NCI-H524 (cell line): ENCODE results near the gene OS9.

Experiments used
- DNase-seq, 2 experiments: peaks; one replicate each; lab custom pipeline; 2025; lab: John Stamatoyannopoulos, UW

The OS9 gene

DNA sequence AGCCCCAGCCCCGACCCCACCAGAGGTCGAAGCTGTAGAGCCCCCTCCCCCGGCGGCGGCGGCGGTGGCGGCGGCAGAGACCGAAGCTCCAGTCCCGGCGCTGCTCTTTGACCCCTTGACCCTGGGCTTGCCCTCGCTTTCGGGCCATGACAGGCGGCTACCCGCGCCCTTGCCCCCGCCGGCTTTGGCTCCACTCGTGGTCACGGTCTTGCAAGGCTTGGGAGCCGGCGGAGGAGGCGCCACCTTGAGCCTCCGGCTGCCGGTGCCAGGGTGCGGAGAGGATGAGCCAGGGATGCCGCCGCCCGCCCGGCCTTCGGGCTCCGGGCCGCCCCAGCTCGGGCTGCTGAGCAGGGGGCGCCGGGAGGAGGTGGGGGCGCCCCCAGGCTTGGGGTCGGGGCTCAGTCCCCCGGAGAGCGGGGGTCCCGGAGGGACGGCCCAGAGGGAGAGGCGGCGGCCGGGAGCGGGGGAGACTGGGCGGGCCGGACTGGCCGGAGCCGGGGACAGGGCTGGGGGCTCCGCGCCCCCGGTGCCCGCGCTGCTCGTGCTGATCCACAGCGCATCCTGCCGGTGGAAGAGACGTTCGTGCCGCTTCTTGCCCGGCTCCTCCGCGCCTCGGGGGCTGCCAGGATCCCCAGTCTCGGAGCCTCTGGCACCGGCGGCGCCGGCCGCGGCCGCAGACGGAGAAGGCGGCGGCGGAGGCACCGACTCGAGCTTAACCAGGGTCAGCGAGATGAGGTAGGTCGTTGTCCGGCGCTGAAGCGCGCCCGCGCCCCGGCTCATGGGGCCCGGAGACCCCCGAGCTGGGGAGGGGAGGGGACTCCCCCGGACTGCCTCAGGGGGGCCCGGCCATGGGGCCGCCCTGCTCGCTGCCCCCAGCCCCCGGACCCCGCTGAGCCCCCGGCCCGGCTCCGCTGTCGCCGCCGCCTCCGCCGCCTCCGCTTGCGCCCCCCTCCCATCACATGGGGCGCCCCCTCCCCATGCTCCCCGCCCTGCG, 43.8 kb downstream of the OS9 start:
- peak in 1 of 2 experiments; percentile 44 for DNase-seq

DNA sequence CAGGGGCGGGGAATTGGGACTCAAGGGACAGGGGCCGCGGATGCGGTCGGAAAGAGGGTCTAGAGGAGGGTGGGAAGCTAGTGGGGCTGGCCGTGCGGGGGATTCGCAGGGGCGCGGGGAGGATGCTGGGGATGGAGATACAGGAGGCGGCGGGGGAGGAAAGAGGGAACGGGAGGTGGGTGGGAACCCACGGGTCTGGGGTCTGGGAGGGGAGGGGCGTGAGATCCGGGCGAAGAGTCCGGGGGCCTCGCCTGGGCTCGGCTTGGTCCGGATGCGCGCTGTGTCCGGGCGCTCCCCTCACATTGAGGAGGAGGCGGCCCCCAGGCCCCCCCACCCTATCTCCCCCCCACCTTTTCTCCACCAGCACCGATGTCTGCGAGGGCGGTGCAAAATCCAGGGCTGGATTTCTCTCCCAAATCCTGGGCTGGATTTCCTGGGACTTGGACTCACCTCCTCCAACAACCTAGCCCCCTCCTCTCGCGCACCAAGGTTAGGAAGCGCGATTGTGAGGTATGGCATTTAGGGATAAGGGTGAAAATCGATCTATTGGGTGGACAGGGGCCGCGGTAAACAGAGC, 44.8 kb downstream of the OS9 start, which contains the start of gene AGAP2:
Gene AGAP2, minus strand, starts transcription at position 82 of the 577 bp plus-strand sequence. CDS start 496 bp downstream, outside the sequence.
- peak; percentile 52 to 64 for DNase-seq

DNA sequence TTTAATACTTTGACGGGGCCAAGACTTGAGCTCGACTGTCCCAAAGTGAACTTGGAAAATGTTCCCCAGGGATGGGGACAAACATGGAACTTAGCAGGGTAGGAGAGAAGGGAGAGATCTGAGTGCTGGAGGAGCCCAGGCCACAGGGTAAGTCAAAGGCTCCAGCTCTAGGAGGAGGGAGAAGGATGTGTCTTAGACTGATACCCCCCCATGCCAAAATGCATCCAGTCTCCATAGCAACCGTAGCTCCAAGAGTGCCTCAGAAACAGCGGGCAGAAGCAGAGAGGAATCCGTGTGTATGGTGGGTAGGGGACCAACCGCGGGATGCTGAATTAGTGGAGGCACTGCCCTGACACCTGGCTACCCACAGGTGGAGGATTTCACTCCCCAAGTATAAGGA, 45.5 kb downstream of the OS9 start:
- peak; percentile 62 to 70 for DNase-seq

DNA sequence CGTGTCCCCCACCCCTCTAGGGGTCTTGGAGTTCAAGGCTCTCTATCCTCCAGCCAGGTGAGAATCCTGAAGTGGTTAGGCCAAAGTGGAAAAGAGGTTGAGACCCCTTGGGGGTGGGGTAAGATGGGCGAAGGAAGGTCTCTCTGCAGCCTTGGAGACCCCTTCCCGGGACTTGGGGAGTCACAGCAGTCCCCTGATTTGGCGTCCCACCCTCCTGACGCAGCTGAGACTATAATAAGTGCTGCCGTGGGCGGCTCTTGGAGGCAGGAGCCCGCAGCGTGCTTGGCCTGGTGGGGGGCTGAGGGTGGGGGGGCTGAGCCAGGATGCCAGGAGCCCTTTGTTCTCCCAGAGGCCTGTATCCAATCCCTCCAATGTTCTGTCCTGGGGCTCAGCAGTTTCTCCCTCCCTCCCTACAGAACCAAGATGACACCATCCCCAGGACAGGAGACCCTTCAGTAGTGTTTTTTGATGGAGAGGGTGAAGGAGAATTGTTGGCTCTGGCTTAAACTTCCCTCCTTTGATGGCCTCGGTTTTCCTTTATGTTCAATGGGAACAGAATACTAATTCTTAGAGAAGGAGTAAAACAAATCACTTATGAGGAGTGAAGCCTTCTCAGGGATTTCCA, 46.1 kb downstream of the OS9 start:
- no peak for DNase-seq

DNA sequence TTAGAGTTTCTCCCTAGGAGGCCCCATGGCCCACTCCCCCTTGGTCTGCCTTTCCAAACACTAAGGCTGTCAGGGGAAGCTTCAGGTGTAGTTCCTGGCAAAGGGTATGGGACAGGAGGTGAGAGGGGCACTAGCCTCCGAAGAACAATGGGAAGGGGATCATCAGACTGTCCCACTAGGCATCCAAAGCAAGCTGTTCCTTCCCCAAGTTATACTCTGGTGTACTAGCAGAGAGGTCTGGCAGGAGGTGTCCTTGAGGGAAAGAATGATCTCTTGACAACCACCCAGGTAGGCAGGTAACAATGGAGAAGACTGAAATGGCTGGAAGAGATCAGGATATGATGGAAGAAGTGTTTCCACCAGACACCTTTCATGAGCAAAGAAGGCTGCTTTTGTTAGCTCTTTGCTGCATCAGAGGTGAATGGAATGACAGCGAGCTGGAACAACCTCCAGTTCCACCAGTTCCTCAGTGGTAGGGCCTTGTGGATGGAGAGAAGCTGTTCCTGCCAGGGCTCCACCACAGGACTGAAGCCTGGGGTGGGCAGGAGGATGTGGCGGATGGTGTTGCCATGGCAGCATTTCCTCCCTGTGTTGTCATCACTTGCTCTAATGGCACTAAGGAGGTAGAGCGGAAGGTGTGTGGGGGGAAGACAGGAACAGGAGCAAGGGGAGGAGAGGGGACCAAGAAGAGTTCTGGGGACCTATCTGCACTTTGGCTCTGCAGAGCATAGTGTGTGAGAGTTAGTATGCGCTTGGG, 46.9 kb downstream of the OS9 start:
- DNase-seq: peak in 1 of 2 experiments; percentile 11

DNA sequence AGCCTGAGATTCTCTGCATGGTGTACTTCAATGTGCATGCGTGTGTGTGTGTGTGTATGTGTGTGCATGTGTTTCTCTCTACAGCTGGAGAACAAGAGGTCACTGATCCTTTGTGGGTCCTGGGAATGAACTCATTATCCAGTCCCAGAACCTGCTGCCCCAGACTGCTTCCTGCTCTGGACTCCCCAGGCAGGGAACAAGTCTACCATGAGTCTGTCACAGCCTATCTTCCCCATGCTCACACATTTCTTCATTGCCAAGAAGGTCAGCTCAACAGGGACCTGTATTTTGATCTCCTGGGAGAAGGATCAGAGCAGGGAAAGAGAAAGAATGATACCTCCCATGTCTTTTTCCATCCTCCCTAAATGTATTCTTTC, 47.5 kb downstream of the OS9 start:
- no peak for DNase-seq

DNA sequence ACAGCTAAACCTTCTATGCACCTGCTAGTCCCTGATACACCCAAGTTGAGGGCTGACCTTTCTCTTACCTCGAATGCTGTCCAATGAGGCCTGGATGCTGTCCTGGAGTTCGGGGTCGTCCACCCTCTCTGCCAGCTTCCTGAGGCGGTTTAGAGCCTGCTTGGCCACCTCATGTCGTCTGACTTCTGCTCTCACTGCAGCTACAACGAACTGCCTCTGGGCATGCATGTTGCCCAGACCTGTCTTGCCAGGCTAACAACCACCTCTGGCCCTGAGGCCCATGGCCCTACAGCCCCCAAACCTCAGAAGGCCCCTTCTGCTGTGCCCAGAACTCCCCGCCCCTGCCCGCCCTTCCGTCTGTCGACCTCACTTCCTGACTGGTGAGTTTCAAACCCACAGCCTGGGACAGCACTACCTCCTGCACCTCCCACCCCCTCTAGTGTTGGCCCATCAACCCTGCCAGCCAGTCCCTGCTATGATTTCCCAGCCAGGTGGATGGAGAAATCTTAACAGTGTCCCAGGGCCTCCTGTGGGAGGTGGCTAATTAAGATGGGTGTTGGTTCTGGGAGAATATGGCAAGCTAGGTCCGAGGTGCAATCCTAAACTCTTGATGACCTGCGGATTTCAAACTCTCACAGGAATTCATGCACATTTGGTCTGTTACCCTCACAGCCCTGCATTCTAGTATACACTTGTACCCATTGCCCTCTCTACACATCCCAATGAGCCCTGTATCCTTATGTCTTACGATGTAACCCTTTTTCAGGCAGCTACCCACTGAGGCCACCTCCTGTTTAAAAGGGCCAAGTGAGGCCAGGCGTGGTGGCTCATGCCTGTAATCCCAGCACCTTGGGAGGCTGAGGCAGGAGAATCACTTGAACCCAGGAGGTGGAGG, 48.2 kb downstream of the OS9 start:
- DNase-seq: peak in 1 of 2 experiments; percentile 15

DNA sequence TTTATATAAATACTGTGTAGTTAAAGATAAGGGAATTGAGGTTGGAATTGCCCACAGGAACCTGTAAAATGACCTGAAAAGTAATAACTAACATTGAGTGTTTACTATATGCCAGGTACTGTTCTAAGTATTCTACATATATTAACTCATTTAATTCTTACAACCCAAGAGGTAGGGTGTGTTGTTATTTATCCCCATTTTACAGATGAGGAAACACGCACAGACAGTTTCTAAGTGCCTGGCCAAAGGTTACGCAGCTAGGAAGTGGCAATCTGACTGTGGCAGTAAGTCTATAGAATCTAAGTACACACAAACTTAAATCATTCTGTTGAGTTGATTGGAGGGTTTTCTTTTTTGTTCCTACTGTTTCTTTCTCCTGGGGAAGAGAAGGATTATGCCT, 49.8 kb downstream of the OS9 start:
- DNase-seq: no peak

DNA sequence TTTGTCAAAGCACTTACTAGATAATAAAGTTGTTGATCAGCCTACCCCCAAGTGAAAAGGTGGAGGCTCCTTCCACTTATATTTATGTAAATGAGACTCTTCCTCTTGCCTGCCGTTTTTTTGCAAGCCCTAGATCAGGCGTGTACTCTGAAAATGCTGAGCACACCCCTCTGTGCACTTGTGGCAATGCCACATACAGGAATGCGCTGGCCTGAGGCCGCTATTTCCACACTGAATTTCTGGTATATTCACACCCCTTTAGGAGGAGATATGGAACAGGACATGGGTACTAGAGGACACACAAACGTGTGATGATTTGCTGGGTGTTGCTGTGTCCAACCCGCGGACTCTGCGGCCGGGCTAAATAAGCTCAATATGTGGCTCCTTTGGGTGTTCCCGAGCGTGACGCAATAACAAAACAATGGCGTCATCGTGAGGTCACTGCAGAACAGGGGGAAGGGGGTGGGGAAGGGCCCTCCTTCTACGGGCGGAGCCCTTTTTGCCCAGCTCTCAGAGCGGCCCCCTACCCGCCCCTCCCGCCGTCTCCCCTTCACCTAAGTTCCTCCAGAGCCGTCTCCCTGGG, 50.4 kb downstream of the OS9 start:
- DNase-seq: no peak

DNA sequence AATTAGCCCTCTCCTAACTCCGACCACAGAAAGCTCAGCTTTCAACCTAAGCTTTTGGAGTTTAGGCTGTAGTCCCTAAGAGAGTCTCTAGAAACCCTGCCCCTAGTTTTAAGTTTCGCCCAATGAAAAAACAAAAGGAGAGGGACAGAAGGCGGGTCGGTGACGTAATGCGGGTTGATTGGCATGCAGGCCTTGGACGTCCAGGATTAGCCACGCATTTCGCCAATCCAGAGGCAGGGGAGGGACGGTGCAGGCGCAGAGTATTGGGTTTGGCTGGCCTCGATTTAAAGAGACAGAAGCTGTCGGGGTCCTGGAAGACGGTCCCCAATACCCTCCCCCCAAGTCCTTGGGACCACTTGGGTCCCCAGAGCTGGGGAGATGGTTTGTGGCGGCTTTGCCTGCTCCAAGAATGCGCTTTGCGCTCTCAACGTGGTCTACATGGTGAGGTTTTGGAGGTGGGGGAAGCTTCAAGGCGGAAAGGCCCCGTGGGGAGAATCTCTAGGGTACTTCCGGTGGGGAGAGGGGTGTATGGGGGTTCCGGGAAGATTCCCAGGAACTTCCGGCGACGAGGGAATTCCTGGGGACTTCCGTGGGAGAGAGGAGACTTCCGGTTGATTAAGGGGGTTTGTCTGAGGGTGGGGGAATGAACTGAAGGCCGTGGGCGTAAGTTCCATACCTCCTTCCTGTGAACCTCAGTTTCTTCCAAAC, 51.0 kb downstream of the OS9 start, which contains the start of gene TSPAN31:
Gene TSPAN31, plus strand, starts transcription at position 263 of the 708 bp plus-strand sequence. Its CDS starts 116 bp downstream, at position 379.
- DNase-seq: peak; percentile 93 to 98

DNA sequence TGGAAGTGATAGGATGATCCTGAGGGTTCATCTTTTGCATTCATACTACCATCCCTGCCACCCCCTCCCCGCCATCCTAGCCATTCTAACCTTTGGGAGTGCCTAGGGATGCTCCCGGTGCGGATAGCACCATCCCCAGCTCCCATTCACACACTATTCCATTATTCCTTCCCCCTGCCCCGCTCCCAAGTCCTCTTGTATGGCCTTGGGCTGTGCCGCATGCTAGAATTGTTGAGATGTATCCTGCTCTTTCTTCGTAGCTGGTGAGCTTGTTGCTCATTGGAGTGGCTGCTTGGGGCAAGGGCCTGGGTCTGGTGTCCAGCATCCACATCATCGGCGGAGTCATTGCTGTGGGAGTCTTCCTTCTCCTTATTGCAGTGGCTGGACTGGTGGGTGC, 51.6 kb downstream of the OS9 start:
- peak in 1 of 2 experiments; percentile 37 for DNase-seq

DNA sequence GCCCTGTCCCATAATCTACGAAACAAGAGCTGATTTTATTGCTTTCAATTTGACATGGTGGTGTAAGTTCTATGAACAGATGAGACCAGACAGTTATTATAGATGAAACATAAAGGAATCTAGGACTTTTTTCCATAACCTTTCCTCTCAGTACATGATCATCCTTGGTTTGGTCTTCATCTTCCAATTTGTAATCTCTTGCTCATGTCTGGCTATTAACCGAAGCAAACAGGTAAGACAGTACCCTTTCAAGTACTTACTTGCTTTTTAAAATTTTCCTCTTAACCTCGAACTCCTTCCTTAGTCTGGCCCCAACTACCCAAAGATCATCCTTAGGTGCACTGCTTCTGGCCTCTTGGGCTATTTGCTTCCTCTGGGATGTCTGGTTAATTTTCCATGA, 52.1 kb downstream of the OS9 start:
- DNase-seq: no peak

DNA sequence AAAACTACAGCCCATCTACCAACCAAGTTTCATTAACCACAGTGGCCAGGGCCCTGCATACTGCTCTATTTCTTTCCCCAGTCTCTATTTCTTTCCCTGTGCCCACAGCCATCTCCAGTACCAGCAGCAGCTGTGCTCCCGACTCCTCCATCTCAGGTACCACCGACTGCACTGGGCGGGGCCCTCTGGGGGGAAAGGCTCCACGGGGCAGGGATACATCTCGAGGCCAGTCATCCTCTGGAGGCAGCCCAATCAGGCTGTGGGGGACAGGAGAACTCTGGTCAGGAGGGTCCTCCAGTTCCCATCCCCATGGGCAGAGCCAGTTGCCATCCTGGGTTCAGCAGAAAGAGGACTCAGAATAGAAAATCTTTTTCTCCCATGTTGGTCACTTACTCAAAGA, 55.1 kb downstream of the OS9 start:
- no peak for DNase-seq

DNA sequence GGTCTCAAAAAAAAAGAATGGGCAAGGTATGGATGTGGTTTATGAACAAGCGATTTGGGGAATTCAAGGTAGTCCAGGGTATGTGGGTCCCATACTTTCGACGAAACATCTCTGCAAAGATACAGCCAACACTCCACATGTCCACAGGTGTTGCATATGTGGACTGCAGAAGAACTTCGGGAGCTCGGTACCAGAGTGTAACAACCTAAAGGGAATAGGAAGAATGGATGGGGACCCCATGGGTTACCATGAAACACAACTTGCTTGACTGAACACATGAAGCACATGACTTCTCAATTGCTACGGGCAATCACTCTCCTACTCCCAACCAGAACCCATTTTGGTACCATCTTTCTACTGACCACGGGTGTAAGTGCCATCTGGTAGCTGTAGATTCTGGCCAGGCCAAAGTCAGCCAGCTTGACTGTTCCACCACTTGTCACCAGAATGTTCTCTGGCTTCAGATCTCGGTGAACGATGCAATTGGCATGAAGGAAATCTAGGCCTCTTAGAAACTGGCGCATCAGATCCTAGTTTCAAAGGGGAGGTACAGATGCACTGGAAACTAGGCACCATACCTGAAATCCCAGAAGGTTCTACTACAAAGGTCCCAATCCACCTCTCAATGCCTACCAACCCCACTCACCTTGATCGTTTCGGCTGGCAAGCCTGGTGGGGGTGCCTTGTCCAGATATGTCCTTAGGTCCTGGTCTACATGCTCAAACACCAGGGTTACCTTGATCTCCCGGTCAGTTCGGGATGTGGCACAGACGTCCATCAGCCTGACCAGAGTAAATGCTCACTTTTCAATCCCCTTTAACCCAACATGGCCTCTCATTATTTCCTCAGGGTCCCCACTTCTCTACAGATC, 56.9 kb downstream of the OS9 start:
- DNase-seq: no peak

DNA sequence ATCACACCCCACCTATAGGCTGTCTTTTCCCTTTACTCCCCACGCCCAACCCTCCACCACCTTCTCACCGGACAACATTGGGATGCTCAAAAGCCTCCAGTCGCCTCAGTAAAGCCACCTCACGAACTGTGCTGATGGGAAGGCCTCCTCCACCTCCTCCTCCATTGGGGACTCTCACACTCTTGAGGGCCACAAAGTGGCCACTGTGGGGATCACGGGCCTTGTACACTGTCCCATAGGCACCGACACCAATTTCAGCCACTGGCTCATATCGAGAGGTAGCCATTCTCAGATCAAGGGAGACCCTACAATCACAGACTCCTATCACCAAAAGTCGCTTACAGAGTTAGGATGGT, 57.5 kb downstream of the OS9 start:
- peak in 1 of 2 experiments; percentile 46 for DNase-seq

DNA sequence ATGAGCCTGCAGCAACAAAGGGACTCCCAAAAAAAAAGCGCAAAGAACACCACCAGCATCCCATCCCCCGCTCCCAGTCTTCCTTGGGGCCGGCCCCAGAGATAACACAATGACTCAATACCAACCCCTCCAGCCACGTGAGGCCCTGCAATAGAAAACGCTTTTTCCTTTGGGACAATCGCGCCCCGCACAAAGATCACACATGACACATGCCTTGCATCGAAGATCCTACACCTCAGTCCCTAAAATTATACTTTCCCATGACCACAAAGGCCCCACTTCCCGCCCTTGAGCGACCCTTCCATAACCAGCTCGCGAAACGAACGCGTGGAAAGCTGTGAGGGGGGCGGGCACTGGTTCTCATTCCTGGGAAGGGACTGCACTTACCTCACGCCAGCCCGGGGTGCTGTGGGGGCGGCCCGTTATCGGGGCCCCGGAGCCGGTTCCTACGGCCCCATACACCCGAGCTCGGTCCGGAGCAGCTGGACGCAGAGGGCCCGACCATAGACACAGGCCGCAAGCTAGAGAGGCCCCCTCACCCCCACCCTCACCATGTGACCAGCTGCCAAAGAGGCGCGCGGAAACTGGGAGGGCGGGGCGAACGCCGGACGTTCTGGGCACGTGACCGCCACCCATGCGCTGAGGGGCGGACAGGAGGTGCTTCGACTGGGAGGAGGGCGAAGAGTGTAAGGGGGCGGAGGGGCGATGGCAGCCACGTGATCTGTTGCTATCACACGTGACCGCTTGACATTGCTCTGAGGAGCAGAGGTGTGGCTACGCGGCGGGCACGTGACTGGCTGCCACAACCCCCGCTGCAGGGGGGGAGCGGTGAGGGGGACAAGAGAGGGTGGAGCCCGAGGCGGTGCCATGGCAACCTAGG, 58.1 kb downstream of the OS9 start, which contains the start of gene CDK4:
Gene CDK4, minus strand, starts transcription at position 523 of the 880 bp plus-strand sequence. CDS start 593 bp downstream, outside the sequence.
- peak; percentile 98 to 99 for DNase-seq

DNA sequence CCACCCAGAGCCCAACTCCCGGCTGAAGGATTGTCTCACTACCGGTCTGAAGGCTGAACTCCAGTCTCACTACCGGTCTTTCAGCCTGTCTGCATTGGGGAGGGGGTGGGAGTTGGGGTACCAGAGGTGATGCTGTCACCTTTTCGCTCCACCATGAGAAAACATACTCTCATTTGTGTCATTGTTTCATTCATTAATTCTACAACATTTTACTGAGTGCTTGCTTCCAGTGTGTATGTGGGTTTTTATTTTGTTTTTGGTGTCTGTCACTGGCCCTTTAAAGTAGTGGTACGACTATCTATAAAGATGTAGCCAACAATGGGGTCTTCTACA, 58.7 kb downstream of the OS9 start:
- no peak for DNase-seq
